NCI-H1092 treated with DMSO at 0.1 percent for 48 hours (cell line): ENCODE results near the gene CADPS2.

ENCODE experiments used
- DNase-seq: peaks from one replicate; lab custom pipeline; 2025; lab: John Stamatoyannopoulos, UW

The CADPS2 gene

GRCh38 chr7:122309421-122309820 lies 576.8 kb downstream of the CADPS2 start:
- no peak for DNase-seq

- no peak for DNase-seq
Measured at GRCh38 chr7:122307228-122307621, 579.0 kb downstream of the CADPS2 start.

- no peak for DNase-seq
Measured at GRCh38 chr7:122306320-122307227, 579.7 kb downstream of the CADPS2 start.

- peak; percentile 64 for DNase-seq
Measured at GRCh38 chr7:122305475-122306319, 580.6 kb downstream of the CADPS2 start.

GRCh38 chr7:122304996-122305421 lies 581.3 kb downstream of the CADPS2 start:
- no peak for DNase-seq

- DNase-seq = peak; percentile 27
Measured at GRCh38 chr7:122304319-122304975, 581.8 kb downstream of the CADPS2 start, which contains the start of gene FEZF1. Gene FEZF1, minus strand, starts transcription at chr7:122304750. Its CDS starts 313 bp downstream, at chr7:122304437.

- DNase-seq = no peak
Measured at GRCh38 chr7:122303531-122304318, 582.5 kb downstream of the CADPS2 start.

- DNase-seq = no peak
Measured at GRCh38 chr7:122302761-122303530, 583.3 kb downstream of the CADPS2 start.

- DNase-seq = no peak
Measured at GRCh38 chr7:122301858-122302760, 584.2 kb downstream of the CADPS2 start.

GRCh38 chr7:122300956-122301833 lies 585.1 kb downstream of the CADPS2 start:
- DNase-seq = no peak

GRCh38 chr7:122300211-122300932 lies 585.9 kb downstream of the CADPS2 start:
- peak; percentile 33 for DNase-seq

- DNase-seq = no peak
Measured at GRCh38 chr7:122299624-122300210, 586.5 kb downstream of the CADPS2 start.

- DNase-seq = no peak
Measured at GRCh38 chr7:122298618-122299017, 587.6 kb downstream of the CADPS2 start.

- DNase-seq = no peak
Measured at GRCh38 chr7:122298131-122298530, 588.1 kb downstream of the CADPS2 start.

GRCh38 chr7:122291189-122291588 lies 595.1 kb downstream of the CADPS2 start:
- DNase-seq = no peak

- no peak for DNase-seq
Measured at GRCh38 chr7:122290476-122290875, 595.8 kb downstream of the CADPS2 start.

GRCh38 chr7:122289426-122289825 lies 596.8 kb downstream of the CADPS2 start:
- DNase-seq = no peak
